Measurements from ENCODE around the gene POU6F2.

- TF ChIP-seq CTCF (IDR thresholded peaks at IDR 0.05 in 2 of 3, conservative IDR thresholded peaks at IDR 0.05 in 1 of 3; ENCODE audit: insufficient read depth in 2 of 3, low read depth in 1 of 3, low read length in 3 of 3): no peak
- TF ChIP-seq, protein P1, sequence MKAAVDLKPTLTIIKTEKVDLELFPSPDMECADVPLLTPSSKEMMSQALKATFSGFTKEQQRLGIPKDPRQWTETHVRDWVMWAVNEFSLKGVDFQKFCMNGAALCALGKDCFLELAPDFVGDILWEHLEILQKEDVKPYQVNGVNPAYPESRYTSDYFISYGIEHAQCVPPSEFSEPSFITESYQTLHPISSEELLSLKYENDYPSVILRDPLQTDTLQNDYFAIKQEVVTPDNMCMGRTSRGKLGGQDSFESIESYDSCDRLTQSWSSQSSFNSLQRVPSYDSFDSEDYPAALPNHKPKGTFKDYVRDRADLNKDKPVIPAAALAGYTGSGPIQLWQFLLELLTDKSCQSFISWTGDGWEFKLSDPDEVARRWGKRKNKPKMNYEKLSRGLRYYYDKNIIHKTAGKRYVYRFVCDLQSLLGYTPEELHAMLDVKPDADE (conservative IDR thresholded peaks at IDR 0.05; ENCODE audit: control insufficient read depth, low read depth, low read length): no peak
Observed at GRCh38 chr7:39416866-39417265, 439.2 kb downstream of the POU6F2 start.
